Nephron (organoid): ENCODE measurements around the gene CTDNEP1.

Experiments
- H3K27ac Mint-ChIP-seq, 3 experiments: 2 replicates each; pipeline ENCODE4 v1.8.0; 2020; ENCODE audit warnings: mixed read lengths in 3 of 3, mild to moderate bottlenecking in 2 of 3, moderate library complexity in 1 of 3
- H3K27me3 Mint-ChIP-seq: 2 replicates; pipeline ENCODE4 v1.8.0; 2021; ENCODE audit warnings: low read depth, mild to moderate bottlenecking, moderate library complexity, mixed read lengths
- H3K36me3 Mint-ChIP-seq: 2 replicates; pipeline ENCODE4 v1.8.0; 2020; ENCODE audit warnings: low read depth, mixed read lengths
- H3K4me1 Mint-ChIP-seq: 2 replicates; pipeline ENCODE4 v1.8.0; 2020; ENCODE audit warnings: mixed read lengths
- H3K4me3 Mint-ChIP-seq, 3 experiments: 2 replicates each; pipeline ENCODE4 v1.8.0; 2020; ENCODE audit warnings: mild to moderate bottlenecking in 3 of 3, mixed read lengths in 3 of 3, moderate library complexity in 2 of 3
- H3K9me3 Mint-ChIP-seq: 2 replicates; pipeline ENCODE4 v1.8.0; 2020; ENCODE audit warnings: mixed read lengths
- TF ChIP-seq, protein P1 (sequence below), 3 experiments: fragments of 200-600 bp; sonication (generic); IDR thresholded peaks; one replicate each; pipeline ENCODE4 v1.5.0; 2021; ENCODE audit warnings: antibody characterized with exemption in 3 of 3; ENCODE audit not compliant: unreplicated experiment in 3 of 3

The CTDNEP1 gene

DNA sequence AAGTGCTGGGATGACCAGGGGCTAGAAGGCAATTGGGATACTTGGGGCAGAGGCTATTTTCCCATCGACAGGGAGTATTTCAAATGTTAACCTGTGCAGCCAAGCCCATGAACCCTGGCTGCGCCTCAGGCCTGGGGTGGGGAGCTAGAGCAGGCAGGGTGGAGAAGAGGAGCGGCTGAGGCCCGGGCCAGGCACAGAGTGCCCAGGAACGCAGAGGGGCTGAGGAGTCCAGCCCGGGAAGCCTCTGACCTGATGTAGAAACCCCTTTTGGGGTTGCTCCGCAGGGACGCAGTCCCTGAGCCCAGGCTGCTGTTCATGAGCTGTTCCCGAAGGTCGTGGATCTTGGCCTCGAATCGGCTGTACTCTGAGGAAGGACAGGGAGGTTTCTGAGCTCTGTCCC lies 55.6 kb downstream of the CTDNEP1 start:
- Mint-ChIP-seq H3K9me3 (no peaks in the 10 kb centered on the region), H3K27ac (no peak overlapping the region), H3K4me3 (no peak overlapping the region), H3K4me1 (no peaks in the 10 kb centered on the region), H3K27me3 (no peaks in the 10 kb centered on the region), H3K36me3 (peaks cover 63% of the 10 kb centered on the region)
- TF ChIP-seq, protein P1, sequence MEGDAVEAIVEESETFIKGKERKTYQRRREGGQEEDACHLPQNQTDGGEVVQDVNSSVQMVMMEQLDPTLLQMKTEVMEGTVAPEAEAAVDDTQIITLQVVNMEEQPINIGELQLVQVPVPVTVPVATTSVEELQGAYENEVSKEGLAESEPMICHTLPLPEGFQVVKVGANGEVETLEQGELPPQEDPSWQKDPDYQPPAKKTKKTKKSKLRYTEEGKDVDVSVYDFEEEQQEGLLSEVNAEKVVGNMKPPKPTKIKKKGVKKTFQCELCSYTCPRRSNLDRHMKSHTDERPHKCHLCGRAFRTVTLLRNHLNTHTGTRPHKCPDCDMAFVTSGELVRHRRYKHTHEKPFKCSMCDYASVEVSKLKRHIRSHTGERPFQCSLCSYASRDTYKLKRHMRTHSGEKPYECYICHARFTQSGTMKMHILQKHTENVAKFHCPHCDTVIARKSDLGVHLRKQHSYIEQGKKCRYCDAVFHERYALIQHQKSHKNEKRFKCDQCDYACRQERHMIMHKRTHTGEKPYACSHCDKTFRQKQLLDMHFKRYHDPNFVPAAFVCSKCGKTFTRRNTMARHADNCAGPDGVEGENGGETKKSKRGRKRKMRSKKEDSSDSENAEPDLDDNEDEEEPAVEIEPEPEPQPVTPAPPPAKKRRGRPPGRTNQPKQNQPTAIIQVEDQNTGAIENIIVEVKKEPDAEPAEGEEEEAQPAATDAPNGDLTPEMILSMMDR (IDR thresholded peaks at IDR 0.05; ENCODE audit: unreplicated experiment in 3 of 3) = no peak
